T-helper 17 cell (primary cell): ENCODE measurements around the gene ZNF365. TPM values are rescaled to one million over a fixed set of nuclear protein-coding genes. Genes with fewer than 3 reads are reported as not detected.

ENCODE experiments used
- ATAC-seq: fragments of 150-1000 bp; cut with Tn5 transposase; 2 replicates; pipeline ENCODE4 v1.10.0; 2021; ENCODE audit warnings: mild to moderate bottlenecking, moderate library complexity
- DNase-seq, 3 donors: peaks; one replicate each; pipeline versions ENCODE4 v3.0.0 to v3.0.0-alpha.2; 2020 to 2021
- H3K9me3 ChIP-seq: one replicate; pipeline ENCODE4 v1.7.0; 2013; ENCODE audit warnings: low read length, mild to moderate bottlenecking; ENCODE audit not compliant: control insufficient read depth, poor library complexity, severe bottlenecking
- H3K27ac Mint-ChIP-seq: one replicate; pipeline ENCODE4 v1.8.0; 2022; ENCODE audit warnings: mild to moderate bottlenecking, moderate library complexity, mixed read lengths
- H3K27me3 Mint-ChIP-seq: one replicate; pipeline ENCODE4 v1.8.0; 2022; ENCODE audit warnings: mixed read lengths
- H3K36me3 Mint-ChIP-seq: one replicate; pipeline ENCODE4 v1.8.0; 2022; ENCODE audit warnings: low read depth, mixed read lengths
- H3K4me1 Mint-ChIP-seq: one replicate; pipeline ENCODE4 v1.8.0; 2022; ENCODE audit warnings: mild to moderate bottlenecking, mixed read lengths
- H3K4me3 Mint-ChIP-seq: one replicate; pipeline ENCODE4 v1.8.0; 2022; ENCODE audit warnings: mild to moderate bottlenecking, moderate library complexity, mixed read lengths
- total RNA-seq, 4 donors: library from RNA in 2 of 4; stranded (reverse) in 2 of 4; gene quantifications; one replicate each; pipeline ENCODE4 v1.2.3 and lab custom pipeline; 2022 to 2026

The ZNF365 gene
- total RNA-seq, 2 donors from 2014 or later: 1.6 to 3.4 TPM

- no peak for DNase-seq
- Mint-ChIP-seq H3K36me3 (no peaks in the 10 kb centered on the region), H3K4me3 (no peak overlapping the region), H3K27ac (no peak overlapping the region), H3K4me1 (no peaks in the 10 kb centered on the region), H3K27me3 (peaks cover 25% of the 10 kb centered on the region)
- no peaks in the 10 kb centered on the region for H3K9me3 ChIP-seq
- no peak for ATAC-seq
Observed at GRCh38 chr10:62442894-62443669, 68.9 kb downstream of the ZNF365 start.

- no peak for ATAC-seq
- no peaks in the 10 kb centered on the region for H3K4me1 Mint-ChIP-seq
Observed at GRCh38 chr10:62443866-62444265, 69.7 kb downstream of the ZNF365 start.

GRCh38 chr10:62446627-62447026 lies 72.5 kb downstream of the ZNF365 start:
- Mint-ChIP-seq H3K36me3 (no peaks in the 10 kb centered on the region), H3K27ac (no peak overlapping the region), H3K27me3 (peaks cover 48% of the 10 kb centered on the region), H3K4me1 (peaks cover 2% of the 10 kb centered on the region), H3K4me3 (no peak overlapping the region)
- no peak for ATAC-seq
- no peak for DNase-seq
- H3K9me3 ChIP-seq: no peaks in the 10 kb centered on the region

More at GRCh38 chr10:62443866-62444265, 69.7 kb downstream of the ZNF365 start:
- H3K4me3 Mint-ChIP-seq: no peak overlapping the region
- DNase-seq: no peak
- no peaks in the 10 kb centered on the region for H3K36me3 Mint-ChIP-seq
- H3K27me3 Mint-ChIP-seq: peaks cover 29% of the 10 kb centered on the region
- no peaks in the 10 kb centered on the region for H3K9me3 ChIP-seq
- H3K27ac Mint-ChIP-seq: no peak overlapping the region

GRCh38 chr10:62450912-62451610 lies 76.9 kb downstream of the ZNF365 start:
- peaks cover 2% of the 10 kb centered on the region for H3K4me1 Mint-ChIP-seq
- peaks cover 39% of the 10 kb centered on the region for H3K27me3 Mint-ChIP-seq
- ATAC-seq (no peak), DNase-seq (no peak)
- H3K36me3 Mint-ChIP-seq: no peaks in the 10 kb centered on the region
- no peaks in the 10 kb centered on the region for H3K9me3 ChIP-seq
- H3K27ac Mint-ChIP-seq: no peak overlapping the region
- no peak overlapping the region for H3K4me3 Mint-ChIP-seq

DNA sequence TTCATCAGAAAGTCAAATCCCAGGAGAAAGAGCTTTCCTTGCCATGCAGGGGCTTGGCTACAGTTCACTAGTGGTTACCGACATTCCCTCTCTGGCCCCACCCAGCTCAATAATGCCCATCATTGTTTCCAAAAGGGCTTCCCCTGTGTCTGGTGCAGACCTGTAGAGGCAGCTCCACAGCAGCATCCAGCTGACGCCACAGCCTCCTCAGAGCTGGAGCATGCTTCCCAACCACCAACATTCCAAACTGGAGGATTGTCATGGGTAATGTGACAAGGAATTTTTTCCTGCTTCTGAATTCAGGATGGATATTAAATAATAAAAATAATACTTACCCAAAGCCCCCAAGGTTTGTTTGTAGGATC lies 77.4 kb downstream of the ZNF365 start:
- DNase-seq (no peak), ATAC-seq (no peak)
- H3K27me3 Mint-ChIP-seq: peaks cover 39% of the 10 kb centered on the region
- no peaks in the 10 kb centered on the region for H3K9me3 ChIP-seq
- no peak overlapping the region for H3K27ac Mint-ChIP-seq
- H3K4me1 Mint-ChIP-seq: peaks cover 2% of the 10 kb centered on the region
- no peak overlapping the region for H3K4me3 Mint-ChIP-seq
- H3K36me3 Mint-ChIP-seq: no peaks in the 10 kb centered on the region

Other genes with a start within 250 kb of the ZNF365 start
- gene RTKN2, start 105.5 kb upstream of the ZNF365 start, total RNA-seq: 1 to 10 TPM; 3.8 to 8.1 TPM